ENCODE results near the gene SPC24. TPM values are rescaled to one million over a fixed set of nuclear protein-coding genes. Genes with fewer than 3 reads are reported as not detected.

Gene SPC24
- total and polyA plus RNA-seq, 12 donors: 0.60 to 16.5 (median 4.2) TPM

GRCh38 chr19:11203194-11204075 is 47.9 kb upstream of the SPC24 start:
- peak; percentile 88 to 96 (median 95) for DNase-seq
- no peaks in the 10 kb centered on the region for H3K27me3 ChIP-seq
- WGBS, 4 donors: 15 to 25% (median 19%) methylated on average over 13 to 17 of the region's 17 CpGs
- TF ChIP-seq POLR2A (IDR thresholded peaks at IDR 0.05): peak in 1 of 2 donors; percentile 51
- TF ChIP-seq CTCF (IDR thresholded peaks at IDR 0.05): peak; percentile 79 to 91 (median 84)
- no peaks in the 10 kb centered on the region for H3K9me3 ChIP-seq (replicated peaks in 1 of 3)
- H3K27ac ChIP-seq: peak overlapping the region in 4 of 5 donors; percentile 76 to 93 (median 90)
- intact Hi-C loops (cut with DNase I): loop anchor here (2.0 to 10.0 kb wide), 3 partner anchors 65 to 169 kb away; no protein-coding TSS in a partner anchor
- no peaks in the 10 kb centered on the region for H3K36me3 ChIP-seq (replicated peaks in 1 of 2)
- H3K4me3 ChIP-seq: no peak overlapping the region
- H3K4me1 ChIP-seq (replicated peaks in 1 of 2): peaks cover 20 to 40% of the 10 kb centered on the region in 2 donors

GRCh38 chr19:11202488-11203193 is 47.1 kb upstream of the SPC24 start:
- DNase-seq: no peak
- intact Hi-C loops (cut with DNase I): loop anchor here (5.0 to 10.0 kb wide), 2 partner anchors 65 to 168 kb away; no protein-coding TSS in a partner anchor
- Histone ChIP-seq H3K4me1 (replicated peaks in 1 of 2) (peaks cover 27 to 46% of the 10 kb centered on the region in 2 donors), H3K9me3 (replicated peaks in 1 of 3) (no peaks in the 10 kb centered on the region), H3K36me3 (replicated peaks in 1 of 2) (no peaks in the 10 kb centered on the region), H3K27me3 (no peaks in the 10 kb centered on the region), H3K4me3 (no peak overlapping the region), H3K27ac (peak overlapping the region in 4 of 5 donors; percentile 76 to 93 (median 90))
- WGBS, 4 donors: 78 to 89% (median 85%) methylated on average over 20 of the region's 20 CpGs
- TF ChIP-seq CTCF (IDR thresholded peaks at IDR 0.05): no peak
- no peak for TF ChIP-seq POLR2A (IDR thresholded peaks at IDR 0.05)

- WGBS, 4 donors: 92 to 100% (median 95%) methylated on average over 1 to 24 of the region's 24 CpGs
- no peak overlapping the region for H3K4me3 ChIP-seq
- H3K36me3 ChIP-seq (replicated peaks in 1 of 2): no peaks in the 10 kb centered on the region
- H3K27me3 ChIP-seq: no peaks in the 10 kb centered on the region
- no peak for DNase-seq
- H3K4me1 ChIP-seq (replicated peaks in 1 of 2): peaks cover 27 to 46% of the 10 kb centered on the region in 2 donors
- TF ChIP-seq POLR2A (IDR thresholded peaks at IDR 0.05) (no peak), CTCF (IDR thresholded peaks at IDR 0.05) (no peak)
- H3K27ac ChIP-seq: no peak overlapping the region
- no peaks in the 10 kb centered on the region for H3K9me3 ChIP-seq (replicated peaks in 1 of 3)
- intact Hi-C loops (cut with DNase I): loop anchor here (5.0 to 10.0 kb wide), 2 partner anchors 64 to 167 kb away; no protein-coding TSS in a partner anchor
Observed at GRCh38 chr19:11201791-11202190, 46.2 kb upstream of the SPC24 start.

- intact Hi-C loops (cut with DNase I): loop anchor here (5.0 to 10.0 kb wide), 2 partner anchors 64 to 166 kb away; no protein-coding TSS in a partner anchor
- DNase-seq: no peak
- Histone ChIP-seq H3K4me1 (replicated peaks in 1 of 2) (peaks cover 31 to 49% of the 10 kb centered on the region in 2 donors), H3K27me3 (no peaks in the 10 kb centered on the region), H3K4me3 (no peak overlapping the region), H3K27ac (no peak overlapping the region), H3K9me3 (replicated peaks in 1 of 3) (no peaks in the 10 kb centered on the region), H3K36me3 (replicated peaks in 1 of 2) (no peaks in the 10 kb centered on the region)
- WGBS, 4 donors: 89 to 96% (median 93%) methylated on average over 8 to 9 of the region's 9 CpGs; no CpG with 5 or more reads in 1 of the 4 donors
- TF ChIP-seq POLR2A (IDR thresholded peaks at IDR 0.05) (no peak), CTCF (IDR thresholded peaks at IDR 0.05) (no peak)
Observed at GRCh38 chr19:11200931-11201330, 45.3 kb upstream of the SPC24 start.
